H9 (cell line): ENCODE data around the gene HDAC2. TPM values are rescaled to one million over a fixed set of nuclear protein-coding genes. Genes with fewer than 3 reads are reported as not detected.

ENCODE experiments used
- DNase-seq: peaks from one replicate; pipeline ENCODE4 v3.0.0-alpha.2; 2017
- H2AFZ ChIP-seq: one replicate; pipeline ENCODE4 v1.6.1; 2013; ENCODE audit warnings: mild to moderate bottlenecking, low read length, control low read depth, moderate library complexity
- H2AK5ac ChIP-seq: 2 replicates; pipeline ENCODE4 v1.6.1; 2013; ENCODE audit warnings: low read length, control low read depth, mixed read lengths; ENCODE audit not compliant: insufficient read length
- H2BK120ac ChIP-seq: one replicate; pipeline ENCODE4 v1.6.1; 2013; ENCODE audit warnings: low read depth, mild to moderate bottlenecking, low read length, control low read depth, inconsistent platforms; ENCODE audit not compliant: poor library complexity, severe bottlenecking
- H2BK12ac ChIP-seq: 2 replicates; pipeline ENCODE4 v1.6.1; 2013; ENCODE audit warnings: low read length, control low read depth, mixed read lengths, low read depth; ENCODE audit not compliant: insufficient read length
- H2BK15ac ChIP-seq: 2 replicates; pipeline ENCODE4 v1.6.1; 2013; ENCODE audit warnings: low read depth, low read length, control low read depth
- H2BK20ac ChIP-seq: one replicate; pipeline ENCODE4 v1.6.1; 2013; ENCODE audit warnings: low read depth, mild to moderate bottlenecking, low read length, control low read depth, inconsistent platforms; ENCODE audit not compliant: poor library complexity, severe bottlenecking
- H2BK5ac ChIP-seq: 2 replicates; pipeline ENCODE4 v1.6.1; 2013; ENCODE audit warnings: low read length, control low read depth, mixed read lengths; ENCODE audit not compliant: insufficient read length
- H3K14ac ChIP-seq: 2 replicates; pipeline ENCODE4 v1.6.1; 2013; ENCODE audit warnings: low read length, control low read depth; ENCODE audit not compliant: insufficient read depth
- H3K18ac ChIP-seq: 2 replicates; pipeline ENCODE4 v1.6.1; 2013; ENCODE audit warnings: low read depth, mild to moderate bottlenecking, mixed read lengths, low read length, control low read depth; ENCODE audit not compliant: insufficient read length
- H3K23ac ChIP-seq: 2 replicates; pipeline ENCODE4 v1.6.1; 2013; ENCODE audit warnings: low read length, control low read depth, mixed read lengths, low read depth; ENCODE audit not compliant: insufficient read length
- H3K23me2 ChIP-seq: 2 replicates; pipeline ENCODE4 v1.6.1; 2013; ENCODE audit warnings: low read depth, mild to moderate bottlenecking, mixed read lengths, low read length, control low read depth; ENCODE audit not compliant: insufficient read length, poor library complexity, severe bottlenecking
- H3K27ac ChIP-seq: 2 replicates; pipeline ENCODE4 v1.5.1; 2013; ENCODE audit warnings: low read length, control low read depth, mixed read lengths, low read depth; ENCODE audit not compliant: insufficient read length
- H3K27me3 ChIP-seq: 2 replicates; pipeline ENCODE4 v1.6.1; 2013; ENCODE audit warnings: low read length, control low read depth, inconsistent platforms; ENCODE audit not compliant: insufficient read depth
- H3K4ac ChIP-seq: 2 replicates; pipeline ENCODE4 v1.6.1; 2013; ENCODE audit warnings: low read depth, mild to moderate bottlenecking, control low read depth, inconsistent platforms, low read length, moderate library complexity
- H3K4me1 ChIP-seq: 2 replicates; pipeline ENCODE4 v1.6.1; 2013; ENCODE audit warnings: low read length, control low read depth, inconsistent platforms; ENCODE audit not compliant: insufficient read depth
- H3K4me2 ChIP-seq: 2 replicates; pipeline ENCODE4 v1.6.1; 2013; ENCODE audit warnings: low read length, control low read depth, mixed read lengths; ENCODE audit not compliant: insufficient read length, insufficient read depth
- H3K56ac ChIP-seq: 2 replicates; pipeline ENCODE4 v1.6.1; 2013; ENCODE audit warnings: low read depth, mild to moderate bottlenecking, mixed read lengths, low read length, control low read depth; ENCODE audit not compliant: insufficient read length
- H3K79me1 ChIP-seq: 2 replicates; pipeline ENCODE4 v1.6.1; 2013; ENCODE audit warnings: low read depth, mild to moderate bottlenecking, moderate library complexity, low read length, control low read depth, inconsistent platforms; ENCODE audit not compliant: insufficient read depth, poor library complexity, severe bottlenecking
- H3K79me2 ChIP-seq: 2 replicates; pipeline ENCODE4 v1.6.1; 2013; ENCODE audit warnings: low read length, control low read depth, inconsistent platforms; ENCODE audit not compliant: insufficient read depth
- H3K9ac ChIP-seq: 2 replicates; pipeline ENCODE4 v1.6.1; 2013; ENCODE audit warnings: low read length, control low read depth, mixed read lengths; ENCODE audit not compliant: insufficient read length; ENCODE audit errors: extremely low read depth
- H3K9me3 ChIP-seq: one replicate; pipeline ENCODE4 v1.6.1; 2013; ENCODE audit warnings: low read depth, low read length, inconsistent platforms; ENCODE audit not compliant: control insufficient read depth
- H3T11ph ChIP-seq: one replicate; pipeline ENCODE4 v1.6.1; 2013; ENCODE audit warnings: mild to moderate bottlenecking, low read length, control low read depth, inconsistent platforms
- H4K20me1 ChIP-seq: one replicate; pipeline ENCODE4 v1.6.1; 2013; ENCODE audit not compliant: control insufficient read depth, insufficient read length, insufficient read depth
- H4K5ac ChIP-seq: 2 replicates; pipeline ENCODE4 v1.6.1; 2013; ENCODE audit warnings: low read depth, mild to moderate bottlenecking, mixed read lengths, low read length, control low read depth; ENCODE audit not compliant: insufficient read length
- H4K8ac ChIP-seq: replicated peaks from 2 replicates; pipeline ENCODE4 v1.6.1; 2013; ENCODE audit warnings: low read length, control low read depth, mixed read lengths, low read depth; ENCODE audit not compliant: insufficient read length
- H4K91ac ChIP-seq: 2 replicates; pipeline ENCODE4 v1.6.1; 2013; ENCODE audit warnings: low read depth, mild to moderate bottlenecking, moderate library complexity, mixed read lengths, low read length, control low read depth; ENCODE audit not compliant: insufficient read length
- H3K27ac Mint-ChIP-seq, 3 experiments: 2 replicates in 2 of 3; 3 replicates in 1 of 3; pipeline ENCODE4 v1.8.0; 2020 to 2021; ENCODE audit warnings: mixed read lengths in 3 of 3, mild to moderate bottlenecking in 1 of 3, moderate library complexity in 1 of 3
- H3K27me3 Mint-ChIP-seq: 2 replicates; pipeline ENCODE4 v1.8.0; 2021; ENCODE audit warnings: low read depth, mild to moderate bottlenecking, moderate library complexity, mixed read lengths
- H3K36me3 Mint-ChIP-seq, 3 experiments: 2 replicates in 2 of 3; 3 replicates in 1 of 3; pipeline ENCODE4 v1.8.0; 2020 to 2021; ENCODE audit warnings: low read depth in 3 of 3, mixed read lengths in 3 of 3; ENCODE audit not compliant: insufficient read depth in 1 of 3
- H3K4me1 Mint-ChIP-seq, 2 experiments: 2 replicates each; pipeline ENCODE4 v1.8.0; 2020; ENCODE audit warnings: mixed read lengths in 2 of 2
- H3K4me3 Mint-ChIP-seq, 2 experiments: 2 replicates in 1 of 2; 3 replicates in 1 of 2; pipeline ENCODE4 v1.8.0; 2020 to 2021; ENCODE audit warnings: mild to moderate bottlenecking in 2 of 2, mixed read lengths in 2 of 2, moderate library complexity in 1 of 2
- H3K9me3 Mint-ChIP-seq, 2 experiments: 2 replicates in 1 of 2; 3 replicates in 1 of 2; pipeline ENCODE4 v1.8.0; 2020; ENCODE audit warnings: mild to moderate bottlenecking in 2 of 2, mixed read lengths in 2 of 2, moderate library complexity in 1 of 2
- CTCF ChIP-seq: fragments of 200-600 bp; sonication (generic); conservative IDR thresholded peaks from 3 replicates; pipeline ENCODE4 v1.8.0; 2021; ENCODE audit warnings: antibody characterized with exemption, mild to moderate bottlenecking
- WGBS: extraction: QIAGEN DNeasy Blood & Tissue Kit; methylation state at CpG from one replicate; pipeline ENCODE4 v1.1.7; 2013; ENCODE audit warnings: missing lambda C conversion rate, low lambda C conversion rate, mixed read lengths; ENCODE audit not compliant: insufficient read length; ENCODE audit errors: extremely low coverage; 5-methylcytosine and 5-hydroxymethylcytosine counted together
- total RNA-seq: library from RNA; stranded (reverse); gene quantifications from 2 replicates; pipeline ENCODE4 v1.2.1, GENCODE V29; 2021

Gene HDAC2
- total RNA-seq, 1 experiment from 2014 or later, result 330 TPM

DNA sequence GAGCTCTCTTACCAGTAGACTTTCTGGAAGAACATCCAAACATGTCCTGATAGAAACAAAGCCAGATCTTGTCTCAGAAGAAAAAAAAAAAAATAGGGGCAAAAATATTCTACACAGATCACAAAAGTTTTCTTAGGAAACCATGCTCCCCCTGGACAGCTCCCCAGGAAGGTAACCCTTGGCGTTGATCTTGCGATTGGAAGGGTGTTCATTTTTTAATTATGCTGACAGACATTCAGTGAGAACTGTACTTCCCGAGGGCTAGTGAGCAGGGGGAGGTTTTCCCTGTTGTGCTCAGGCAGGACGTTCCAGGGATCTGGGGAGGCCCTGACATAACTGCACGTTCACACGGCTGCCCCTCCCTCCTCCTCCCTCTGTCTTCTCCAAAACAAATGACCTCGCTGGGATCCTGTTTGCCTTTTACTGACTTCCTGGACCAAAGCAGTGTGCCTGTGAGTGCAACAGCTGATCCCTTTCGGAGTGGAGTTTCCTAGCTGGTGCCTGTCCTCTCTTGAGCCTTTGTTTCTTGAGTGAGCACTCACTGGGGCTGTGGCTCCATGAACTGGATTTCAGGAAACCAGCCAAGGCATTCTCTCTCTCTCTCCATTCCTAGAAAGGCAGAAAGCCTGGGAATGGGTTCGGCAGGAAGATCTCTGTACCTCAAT is 67.2 kb downstream of the HDAC2 start:
- no peaks in the 10 kb centered on the region for H3K79me2 ChIP-seq
- no peak overlapping the region for H3K27ac ChIP-seq
- H2BK12ac ChIP-seq, result no peak overlapping the region
- no peaks in the 10 kb centered on the region for H3K4me1 ChIP-seq
- H2BK15ac ChIP-seq, result no peak overlapping the region
- H3K18ac ChIP-seq, result no peak overlapping the region
- H3K23me2 ChIP-seq, result no peaks in the 10 kb centered on the region
- Mint-ChIP-seq H3K4me3 (no peak overlapping the region), H3K27me3 (peaks cover 3% of the 10 kb centered on the region; the same call in 1 of the 2 replicates), H3K36me3 (no peaks in the 10 kb centered on the region), H3K9me3 (no peaks in the 10 kb centered on the region), H3K27ac (no peak overlapping the region), H3K4me1 (peaks cover 5 to 6% of the 10 kb centered on the region in 2 experiments; a peak in 2 of 4 replicates)
- H3K9me3 ChIP-seq, result no peaks in the 10 kb centered on the region
- H3K23ac ChIP-seq, result no peak overlapping the region
- no peak overlapping the region for H2BK5ac ChIP-seq
- H4K20me1 ChIP-seq, result no peaks in the 10 kb centered on the region
- H4K91ac ChIP-seq, result no peak overlapping the region
- H2BK20ac ChIP-seq, result no peak overlapping the region
- H3K14ac ChIP-seq, result no peak overlapping the region; the same call in 1 of the 2 replicates
- DNase-seq, result no peak
- H4K5ac ChIP-seq, result no peak overlapping the region
- no peak overlapping the region for H3K4ac ChIP-seq
- no peak overlapping the region for H3K9ac ChIP-seq
- H4K8ac ChIP-seq, result no peak overlapping the region
- TF ChIP-seq CTCF, result no peak
- H2AK5ac ChIP-seq, result no peak overlapping the region
- no peak overlapping the region for H2BK120ac ChIP-seq
- no peak overlapping the region for H3K56ac ChIP-seq
- no CpG with 5 or more reads among the region's 9 CpGs for WGBS
- H3T11ph ChIP-seq, result no peak overlapping the region
- no peaks in the 10 kb centered on the region for H3K79me1 ChIP-seq
- H3K27me3 ChIP-seq, result no peaks in the 10 kb centered on the region
- H3K4me2 ChIP-seq, result no peak overlapping the region
- H2AFZ ChIP-seq, result no peak overlapping the region
